Medulla oblongata (tissue), 1 donor: ENCODE results near the gene JOSD2.
A peak's percentile ranks its signal among the peaks of the same experiment; 100 is the strongest.
"Not testable (repeated sequence)": the region's sequence is repeated elsewhere in the genome, so short reads cannot be mapped to it uniquely, and the experiment has no call there.

Experiments
- DNase-seq: peaks from one replicate; pipeline ENCODE4 v3.0.0-alpha.2; 2015; ENCODE audit errors: extremely low spot score

JOSD2 gene

GRCh38 chr19:50478901-50479715 is 31.9 kb downstream of the JOSD2 start:
- DNase-seq: peak; percentile 37

DNA sequence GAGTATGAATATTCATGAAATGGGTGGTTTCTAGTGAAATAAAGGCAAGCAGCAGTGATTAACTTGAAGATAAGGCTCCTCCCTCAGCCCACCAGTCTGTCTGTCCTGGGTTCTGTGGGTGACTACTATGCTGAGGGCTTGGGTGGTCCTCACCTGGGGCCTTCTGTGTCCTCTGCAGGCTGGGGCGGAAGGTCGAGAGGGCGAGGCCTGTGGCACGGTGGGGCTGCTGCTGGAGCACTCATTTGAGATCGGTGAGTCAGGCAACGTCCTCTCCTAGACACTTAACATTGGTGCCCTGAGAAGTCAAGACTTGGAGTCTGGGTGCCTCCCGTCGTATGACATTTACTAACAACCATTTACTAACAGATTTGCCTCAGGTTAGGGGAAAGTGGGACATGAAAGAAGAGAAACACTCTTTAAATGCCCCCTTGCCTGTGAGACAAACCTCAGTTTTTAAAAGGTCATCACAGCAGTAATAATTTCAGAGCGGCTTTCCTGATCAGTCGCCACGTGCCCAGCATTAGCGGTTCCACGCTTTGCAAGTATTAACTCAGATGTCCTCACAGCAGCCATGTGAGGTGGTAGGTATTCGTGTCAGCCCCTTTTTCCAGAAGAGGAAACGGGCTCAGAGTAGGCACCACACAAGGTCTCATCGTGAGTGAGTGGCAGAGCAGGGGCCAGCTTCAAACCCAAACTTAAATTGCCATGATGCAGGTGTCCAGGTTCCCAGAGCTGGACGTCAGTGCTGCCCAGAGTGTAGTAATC is 33.1 kb downstream of the JOSD2 start:
- no peak for DNase-seq

- DNase-seq: no peak
Observed at GRCh38 chr19:50476907-50477238, 34.1 kb downstream of the JOSD2 start.

GRCh38 chr19:50476224-50476906 is 34.6 kb downstream of the JOSD2 start, which contains the start of the genes EMC10 and GARIN5A:
EMC10 (plus strand) TSS chr19:50476507; CDS start chr19:50476545, 38 bp downstream.
GARIN5A (minus strand) TSS chr19:50476848; CDS start chr19:50476388, 460 bp downstream.
- DNase-seq: peak; percentile 90

DNA sequence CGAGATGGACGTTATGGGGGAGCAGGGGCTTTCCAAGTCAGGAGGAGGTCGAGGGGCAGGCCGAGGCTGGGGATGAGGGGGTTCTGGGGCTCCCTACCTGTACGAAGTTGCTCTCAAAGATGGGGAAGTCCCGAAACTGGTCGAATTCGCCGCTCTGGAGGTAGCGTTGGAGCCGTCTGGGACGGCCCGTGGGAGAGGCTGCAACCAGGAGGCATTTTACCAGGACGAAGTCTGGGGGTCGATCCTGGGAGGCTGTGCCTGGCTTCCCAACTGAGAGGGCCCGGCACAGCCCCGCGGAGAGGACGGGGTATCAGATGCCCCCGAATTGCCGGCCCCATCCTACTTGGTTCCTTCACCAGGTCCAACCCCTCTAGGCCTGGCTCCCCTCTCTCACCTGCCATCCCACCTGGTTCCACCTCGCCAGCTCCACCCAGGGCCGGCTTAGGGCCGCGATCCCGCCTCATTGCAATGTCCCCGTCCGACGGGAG is 35.2 kb downstream of the JOSD2 start:
- no peak for DNase-seq

GRCh38 chr19:50475101-50475568 is 35.9 kb downstream of the JOSD2 start:
- no peak for DNase-seq

- not testable (repeated sequence) for DNase-seq
Observed at GRCh38 chr19:50473336-50473735, 37.7 kb downstream of the JOSD2 start.

- no peak for DNase-seq
Observed at GRCh38 chr19:50468818-50469217, 42.2 kb downstream of the JOSD2 start.

DNA sequence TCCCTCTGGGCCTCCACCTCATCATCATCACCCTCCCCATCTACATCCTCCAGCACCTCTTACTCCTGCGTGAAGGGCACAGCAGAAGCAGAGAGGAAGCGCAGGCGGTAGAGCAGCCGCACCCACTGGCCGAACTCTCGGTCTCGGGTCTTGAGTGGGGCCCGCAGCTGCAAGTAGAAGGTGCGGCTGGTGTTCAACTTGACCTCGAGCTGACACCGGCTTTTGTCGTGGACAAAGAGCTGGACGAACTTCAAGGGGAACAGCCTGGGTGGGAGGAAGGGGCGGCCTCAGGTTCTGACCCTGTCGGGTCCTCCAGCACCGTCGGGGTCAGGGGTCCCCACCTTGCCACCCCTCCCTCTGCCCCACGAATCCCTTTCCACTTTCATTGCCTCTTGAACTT is 43.4 kb downstream of the JOSD2 start:
- no peak for DNase-seq

DNA sequence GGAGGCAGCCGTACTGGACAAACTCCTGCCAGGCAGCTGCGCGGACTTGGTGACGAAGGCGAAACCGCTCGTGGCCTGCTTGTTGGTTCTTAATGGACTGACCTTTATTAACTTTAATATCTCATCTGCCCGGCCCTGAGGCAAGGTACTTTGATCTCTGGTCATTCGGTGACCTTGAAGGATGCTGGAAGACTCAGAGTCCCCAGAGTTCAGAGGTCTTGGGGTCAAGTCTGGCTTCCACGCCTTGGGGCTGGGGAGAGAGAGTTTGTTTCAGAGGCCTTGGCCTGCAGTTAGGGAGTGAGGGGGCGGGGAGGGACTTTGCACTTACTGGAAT is 44.3 kb downstream of the JOSD2 start:
- no peak for DNase-seq

GRCh38 chr19:50465986-50466705 is 44.8 kb downstream of the JOSD2 start:
- DNase-seq: no peak

- DNase-seq: no peak
Observed at GRCh38 chr19:50465000-50465399, 46.0 kb downstream of the JOSD2 start.

- DNase-seq: no peak
Observed at GRCh38 chr19:50464348-50464747, 46.6 kb downstream of the JOSD2 start.

- no peak for DNase-seq
Observed at GRCh38 chr19:50462970-50463369, 48.0 kb downstream of the JOSD2 start.

DNA sequence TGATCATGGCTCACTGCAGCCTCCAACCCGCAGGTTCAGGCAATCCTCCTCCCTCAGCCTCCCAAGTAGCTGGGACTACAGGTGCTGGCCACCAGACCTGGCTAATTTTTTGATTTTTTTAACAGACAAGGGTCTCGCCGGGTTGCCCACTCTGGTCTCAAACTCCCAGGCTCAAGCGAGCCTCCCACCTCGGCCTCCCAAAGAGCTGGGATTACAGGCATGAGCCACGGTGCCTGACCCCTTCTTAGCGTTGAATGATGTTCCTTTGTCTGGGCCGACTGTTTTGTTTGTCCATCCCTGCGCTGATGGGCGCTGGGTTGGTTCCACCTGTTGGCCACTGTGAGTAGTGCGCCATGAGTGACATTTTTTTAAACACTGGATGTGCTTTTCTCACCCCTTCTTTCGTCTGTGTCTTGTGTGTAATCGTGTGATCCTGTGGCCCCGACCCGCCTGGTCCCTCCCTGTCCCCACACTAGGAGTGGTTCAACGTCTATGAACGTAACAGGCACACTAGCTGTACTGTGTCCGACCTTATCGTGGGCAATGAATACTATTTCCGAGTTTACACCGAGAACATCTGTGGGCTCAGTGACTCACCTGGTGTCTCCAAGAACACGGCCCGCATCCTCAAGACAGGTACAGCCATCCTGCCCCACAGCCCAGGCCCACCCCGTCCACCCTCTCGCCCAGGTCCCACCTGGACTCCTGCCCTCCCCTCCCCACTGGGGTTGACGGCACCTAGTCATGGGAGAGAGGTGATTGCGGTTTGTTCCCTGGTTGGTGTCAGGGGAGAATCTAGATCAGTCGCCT is 49.7 kb downstream of the JOSD2 start:
- DNase-seq: peak; percentile 79

DNA sequence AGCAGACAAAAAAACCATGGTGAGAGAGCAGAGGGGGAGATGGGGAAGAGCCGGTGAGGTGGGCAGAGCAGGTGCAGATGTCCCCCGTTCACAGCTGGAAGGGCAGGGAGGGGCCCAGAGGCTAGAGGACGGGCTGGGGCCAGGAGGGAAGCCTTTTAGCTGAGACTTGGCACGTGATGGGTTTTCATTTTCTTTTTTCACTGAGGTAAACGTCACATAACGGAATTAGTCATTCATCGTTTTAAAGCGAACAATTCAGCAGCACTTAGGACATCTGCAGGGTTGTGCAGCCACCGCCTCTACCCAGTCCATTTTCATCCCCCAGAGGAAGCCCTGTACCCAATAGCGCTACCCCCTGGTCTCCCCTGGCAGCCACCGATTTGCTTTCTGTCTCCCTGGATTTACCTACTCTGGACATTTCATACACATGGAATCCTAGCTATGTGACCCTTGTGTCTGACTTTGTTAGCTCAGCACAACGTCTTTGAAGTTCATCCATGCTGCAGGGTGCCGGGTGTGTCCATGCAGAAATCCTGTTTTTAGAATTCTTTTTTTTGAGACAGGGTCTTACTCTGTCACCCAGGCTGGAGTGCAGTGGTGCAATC is 50.7 kb downstream of the JOSD2 start:
- no peak for DNase-seq

- DNase-seq: no peak
Observed at GRCh38 chr19:50459638-50460037, 51.4 kb downstream of the JOSD2 start.

DNA sequence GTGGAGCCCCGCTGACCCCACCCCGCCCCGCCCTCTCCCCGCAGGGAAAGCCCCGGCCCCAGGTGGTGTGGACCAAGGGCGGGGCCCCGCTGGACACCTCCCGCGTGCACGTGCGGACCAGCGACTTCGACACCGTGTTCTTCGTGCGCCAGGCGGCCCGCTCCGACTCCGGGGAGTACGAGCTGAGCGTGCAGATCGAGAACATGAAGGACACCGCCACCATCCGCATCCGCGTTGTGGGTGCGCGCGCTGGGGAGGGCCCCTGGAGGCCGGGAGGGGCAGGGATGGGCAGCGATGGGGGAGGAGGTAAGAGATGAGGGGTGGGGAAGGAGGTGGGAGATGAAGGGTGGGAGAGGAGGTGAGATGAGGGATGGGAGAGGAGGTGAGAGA is 51.9 kb downstream of the JOSD2 start:
- DNase-seq: no peak

DNA sequence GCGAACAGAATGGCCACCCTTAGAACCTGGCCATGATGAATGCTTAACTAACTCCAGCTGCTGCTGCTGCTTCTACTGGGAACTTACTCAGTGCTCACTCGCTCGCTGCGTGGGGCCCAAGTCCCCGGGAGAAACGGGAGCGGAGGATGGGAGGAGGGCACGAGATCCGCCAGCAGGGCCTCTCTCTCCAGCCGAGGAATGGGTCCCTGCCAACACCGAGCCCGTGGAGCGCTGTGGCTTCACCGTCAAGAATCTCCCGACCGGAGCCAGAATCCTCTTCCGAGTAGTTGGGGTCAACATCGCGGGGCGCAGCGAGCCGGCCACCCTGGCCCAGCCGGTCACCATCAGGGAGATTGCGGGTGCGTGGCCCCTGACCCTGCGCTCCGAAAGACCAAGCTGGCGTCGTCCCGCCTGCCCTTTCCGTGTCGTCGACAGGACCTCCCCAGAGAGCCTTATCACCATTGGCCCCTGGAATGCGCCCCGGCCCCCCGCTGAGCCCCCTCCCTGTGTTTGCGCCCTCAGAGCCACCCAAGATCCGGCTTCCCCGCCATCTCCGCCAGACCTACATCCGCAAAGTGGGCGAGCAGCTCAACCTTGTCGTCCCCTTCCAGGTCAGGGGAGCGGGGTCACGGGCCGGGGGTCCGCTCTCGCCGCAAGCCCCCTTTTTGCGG is 52.5 kb downstream of the JOSD2 start:
- DNase-seq: no peak

DNA sequence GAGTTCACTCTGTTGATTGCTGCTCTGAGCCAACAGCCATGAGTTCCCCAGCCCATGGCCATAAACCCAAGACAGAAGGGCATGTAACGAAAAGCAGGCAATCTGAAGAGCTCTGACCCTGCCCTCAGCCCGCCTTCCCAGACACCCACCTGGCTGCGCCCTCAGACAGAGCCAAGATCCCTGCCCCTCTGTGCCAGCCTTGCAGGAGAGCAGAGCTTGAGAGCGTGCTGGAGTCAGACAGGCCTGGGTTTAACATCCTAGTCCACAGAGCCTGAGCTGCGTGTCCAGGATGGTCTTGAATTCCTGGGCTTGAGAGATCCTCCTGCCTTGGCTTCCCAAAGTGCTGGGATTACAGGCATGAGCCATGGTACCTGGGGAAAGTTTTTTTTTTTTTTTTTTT is 53.7 kb downstream of the JOSD2 start:
- no peak for DNase-seq
